Measurements from ENCODE around the gene NTSR1. TPM values are rescaled to one million over a fixed set of nuclear protein-coding genes. Genes with fewer than 3 reads are reported as not detected.

The NTSR1 gene
- total and polyA plus RNA-seq, 4 donors, result 0.02 to 3.7 (median 0.76) TPM

- peaks cover 0 to 3% (median 0%) of the 10 kb centered on the region in 5 donors for H3K4me1 ChIP-seq (ENCODE audit: control insufficient read depth in 5 of 5, insufficient read depth in 5 of 5, low read length in 5 of 5)
- peaks cover 0 to 2% (median 0%) of the 10 kb centered on the region in 4 donors for H3K9me3 ChIP-seq (ENCODE audit: control insufficient read depth in 4 of 4, insufficient read depth in 3 of 4, low read length in 3 of 4)
- no peak for TF ChIP-seq CTCF (IDR thresholded peaks at IDR 0.05; ENCODE audit: control extremely low read depth, extremely low read depth)
- H3K36me3 ChIP-seq (ENCODE audit: control insufficient read depth in 4 of 4, insufficient read depth in 4 of 4, low read length in 4 of 4), result peaks cover 0 to 14% (median 0%) of the 10 kb centered on the region in 4 donors
- no peak overlapping the region for H3K9ac ChIP-seq (ENCODE audit: insufficient read depth in 1 of 2, low read length in 2 of 2)
- ATAC-seq (ENCODE audit: insufficient read depth, low FRiP score) (no peak), DNase-seq (no peak)
- WGBS, 2 donors, result 73 to 77% methylated on average over 18 of the region's 18 CpGs
- H3K4me3 ChIP-seq, result no peak overlapping the region
- no peaks in the 10 kb centered on the region for H3K27me3 ChIP-seq (ENCODE audit: control insufficient read depth in 3 of 3, insufficient read depth in 3 of 3, low read length in 2 of 3)
- no peak overlapping the region for H3K27ac ChIP-seq (ENCODE audit: low read depth in 1 of 2, low read length in 1 of 2)
Measured at GRCh38 chr20:62660768-62661167, 47.9 kb upstream of the NTSR1 start.

GRCh38 chr20:62661647-62662046, 47.0 kb upstream of the NTSR1 start:
- Histone ChIP-seq H3K27me3 (ENCODE audit: control insufficient read depth in 3 of 3, insufficient read depth in 3 of 3, low read length in 2 of 3) (no peaks in the 10 kb centered on the region), H3K4me3 (no peak overlapping the region), H3K36me3 (ENCODE audit: control insufficient read depth in 4 of 4, insufficient read depth in 4 of 4, low read length in 4 of 4) (peaks cover 0 to 8% (median 0%) of the 10 kb centered on the region in 4 donors), H3K27ac (ENCODE audit: low read depth in 1 of 2, low read length in 1 of 2) (no peak overlapping the region), H3K9me3 (ENCODE audit: control insufficient read depth in 4 of 4, insufficient read depth in 3 of 4, low read length in 3 of 4) (peaks cover 0 to 2% (median 0%) of the 10 kb centered on the region in 4 donors), H3K9ac (ENCODE audit: insufficient read depth in 1 of 2, low read length in 2 of 2) (no peak overlapping the region), H3K4me1 (ENCODE audit: control insufficient read depth in 5 of 5, insufficient read depth in 5 of 5, low read length in 5 of 5) (peaks cover 0 to 4% (median 0%) of the 10 kb centered on the region in 5 donors)
- no peak for TF ChIP-seq CTCF (IDR thresholded peaks at IDR 0.05; ENCODE audit: control extremely low read depth, extremely low read depth)
- ATAC-seq (ENCODE audit: insufficient read depth, low FRiP score), result no peak
- WGBS, 2 donors, result 84 to 90% methylated on average over 11 of the region's 11 CpGs
- DNase-seq, result peak in 1 of 3 donors; percentile 47

GRCh38 chr20:62662422-62662821, 46.2 kb upstream of the NTSR1 start:
- Histone ChIP-seq H3K36me3 (ENCODE audit: control insufficient read depth in 4 of 4, insufficient read depth in 4 of 4, low read length in 4 of 4) (peaks cover 0 to 3% (median 0%) of the 10 kb centered on the region in 4 donors), H3K27me3 (ENCODE audit: control insufficient read depth in 3 of 3, insufficient read depth in 3 of 3, low read length in 2 of 3) (no peaks in the 10 kb centered on the region), H3K9ac (ENCODE audit: insufficient read depth in 1 of 2, low read length in 2 of 2) (no peak overlapping the region), H3K27ac (ENCODE audit: low read depth in 1 of 2, low read length in 1 of 2) (no peak overlapping the region), H3K4me3 (no peak overlapping the region), H3K4me1 (ENCODE audit: control insufficient read depth in 5 of 5, insufficient read depth in 5 of 5, low read length in 5 of 5) (peaks cover 0 to 8% (median 5%) of the 10 kb centered on the region in 5 donors), H3K9me3 (ENCODE audit: control insufficient read depth in 4 of 4, insufficient read depth in 3 of 4, low read length in 3 of 4) (no peaks in the 10 kb centered on the region)
- WGBS, 2 donors, result 69 to 76% methylated on average over 6 of the region's 6 CpGs
- TF ChIP-seq CTCF (IDR thresholded peaks at IDR 0.05; ENCODE audit: control extremely low read depth, extremely low read depth), result no peak
- ATAC-seq (ENCODE audit: insufficient read depth, low FRiP score) (no peak), DNase-seq (no peak)
